Measurements from ENCODE around the gene LSP1. TPM values are rescaled to one million over a fixed set of nuclear protein-coding genes. Genes with fewer than 3 reads are reported as not detected.

LSP1 gene
- total RNA-seq, 2 experiments from 2014 or later = 42.4 to 42.9 TPM

GRCh38 chr11:1817000-1817399 is 35.9 kb upstream of the LSP1 start:
- Mint-ChIP-seq H3K27me3 (ENCODE audit: low read depth) (peaks cover 2% of the 10 kb centered on the region), H3K36me3 (ENCODE audit: low read depth) (no peaks in the 10 kb centered on the region), H3K27ac (no peak overlapping the region), H3K4me1 (ENCODE audit: low read depth) (no peaks in the 10 kb centered on the region), H3K9me3 (no peaks in the 10 kb centered on the region), H3K4me3 (no peak overlapping the region)
- intact Hi-C loops (cut with micrococcal nuclease) = no loop called here
- CTCF ChIA-PET = interaction anchor here (0.8 to 1.3 kb wide), 3 partner anchors 9 to 123 kb away, joined by 3 to 5 read pairs (median 4); no protein-coding TSS in a partner anchor
- DNase-seq = no peak

- H3K4me1 Mint-ChIP-seq (ENCODE audit: low read depth) = no peaks in the 10 kb centered on the region
- DNase-seq = no peak
- H3K36me3 Mint-ChIP-seq (ENCODE audit: low read depth) = no peaks in the 10 kb centered on the region
- H3K27me3 Mint-ChIP-seq (ENCODE audit: low read depth) = no peaks in the 10 kb centered on the region
- no peaks in the 10 kb centered on the region for H3K9me3 Mint-ChIP-seq
- H3K4me3 Mint-ChIP-seq = no peak overlapping the region
- no peak overlapping the region for H3K27ac Mint-ChIP-seq
- CTCF ChIA-PET = interaction anchor here (0.8 to 1.3 kb wide), 3 partner anchors 10 to 123 kb away, joined by 3 to 5 read pairs (median 4); no protein-coding TSS in a partner anchor
- intact Hi-C loops (cut with micrococcal nuclease) = no loop called here
Observed at GRCh38 chr11:1817511-1817910, 35.4 kb upstream of the LSP1 start.

GRCh38 chr11:1819074-1819473 is 33.8 kb upstream of the LSP1 start:
- intact Hi-C loops (cut with micrococcal nuclease) = no loop called here
- DNase-seq = no peak
- Mint-ChIP-seq H3K27me3 (ENCODE audit: low read depth) (no peaks in the 10 kb centered on the region), H3K27ac (no peak overlapping the region), H3K36me3 (ENCODE audit: low read depth) (no peaks in the 10 kb centered on the region), H3K4me1 (ENCODE audit: low read depth) (no peaks in the 10 kb centered on the region), H3K9me3 (no peaks in the 10 kb centered on the region), H3K4me3 (no peak overlapping the region)
- CTCF ChIA-PET = interaction anchor here (0.8 kb wide), 1 partner anchor 125 kb away, joined by 3 read pairs; no protein-coding TSS in a partner anchor

GRCh38 chr11:1820463-1821325 is 32.2 kb upstream of the LSP1 start:
- CTCF ChIA-PET = interaction anchor here (0.8 kb wide), 1 partner anchor 127 kb away, joined by 4 read pairs; no protein-coding TSS in a partner anchor
- DNase-seq = no peak
- Mint-ChIP-seq H3K9me3 (no peaks in the 10 kb centered on the region), H3K27ac (no peak overlapping the region), H3K4me3 (no peak overlapping the region), H3K27me3 (ENCODE audit: low read depth) (no peaks in the 10 kb centered on the region), H3K36me3 (ENCODE audit: low read depth) (no peaks in the 10 kb centered on the region), H3K4me1 (ENCODE audit: low read depth) (no peaks in the 10 kb centered on the region)
- intact Hi-C loops (cut with micrococcal nuclease) = no loop called here

- H3K4me3 Mint-ChIP-seq = no peak overlapping the region
- intact Hi-C loops (cut with micrococcal nuclease) = no loop called here
- H3K27ac Mint-ChIP-seq = no peak overlapping the region
- no peaks in the 10 kb centered on the region for H3K4me1 Mint-ChIP-seq (ENCODE audit: low read depth)
- no peaks in the 10 kb centered on the region for H3K36me3 Mint-ChIP-seq (ENCODE audit: low read depth)
- DNase-seq = no peak
- H3K9me3 Mint-ChIP-seq = no peaks in the 10 kb centered on the region
- no peaks in the 10 kb centered on the region for H3K27me3 Mint-ChIP-seq (ENCODE audit: low read depth)
- CTCF ChIA-PET = interaction anchor here (1.4 kb wide), 1 partner anchor 12 kb away, joined by 5 read pairs; no protein-coding TSS in a partner anchor
Observed at GRCh38 chr11:1821562-1821961, 31.3 kb upstream of the LSP1 start.

- no peak overlapping the region for H3K4me3 Mint-ChIP-seq
- no peak for DNase-seq
- no peaks in the 10 kb centered on the region for H3K4me1 Mint-ChIP-seq (ENCODE audit: low read depth)
- CTCF ChIA-PET = interaction anchor here (0.7 to 1.4 kb wide), 2 partner anchors 10 to 129 kb away, joined by 3 to 5 read pairs; no protein-coding TSS in a partner anchor
- H3K36me3 Mint-ChIP-seq (ENCODE audit: low read depth) = no peaks in the 10 kb centered on the region
- H3K9me3 Mint-ChIP-seq = no peaks in the 10 kb centered on the region
- no peaks in the 10 kb centered on the region for H3K27me3 Mint-ChIP-seq (ENCODE audit: low read depth)
- intact Hi-C loops (cut with micrococcal nuclease) = no loop called here
- H3K27ac Mint-ChIP-seq = no peak overlapping the region
Observed at GRCh38 chr11:1822648-1823375, 30.1 kb upstream of the LSP1 start.

GRCh38 chr11:1823376-1824220 is 29.3 kb upstream of the LSP1 start:
- Mint-ChIP-seq H3K36me3 (ENCODE audit: low read depth) (no peaks in the 10 kb centered on the region), H3K27me3 (ENCODE audit: low read depth) (no peaks in the 10 kb centered on the region), H3K9me3 (no peaks in the 10 kb centered on the region), H3K4me1 (ENCODE audit: low read depth) (no peaks in the 10 kb centered on the region), H3K27ac (no peak overlapping the region), H3K4me3 (no peak overlapping the region)
- DNase-seq = no peak
- CTCF ChIA-PET = interaction anchor here (0.7 to 2.6 kb wide), 3 partner anchors 129 to 178 kb away, joined by 3 to 11 read pairs (median 7); no protein-coding TSS in a partner anchor
- intact Hi-C loops (cut with micrococcal nuclease) = no loop called here

- Mint-ChIP-seq H3K27ac (no peak overlapping the region), H3K9me3 (no peaks in the 10 kb centered on the region), H3K4me1 (ENCODE audit: low read depth) (no peaks in the 10 kb centered on the region), H3K4me3 (no peak overlapping the region), H3K36me3 (ENCODE audit: low read depth) (no peaks in the 10 kb centered on the region), H3K27me3 (ENCODE audit: low read depth) (peaks cover 2% of the 10 kb centered on the region)
- DNase-seq = no peak
- intact Hi-C loops (cut with micrococcal nuclease) = no loop called here
- CTCF ChIA-PET = interaction anchor here (0.9 to 2.6 kb wide), 6 partner anchors 122 to 328 kb away, joined by 3 to 11 read pairs (median 4); no protein-coding TSS in a partner anchor
Observed at GRCh38 chr11:1824221-1825038, 28.5 kb upstream of the LSP1 start.

- no peak overlapping the region for H3K27ac Mint-ChIP-seq
- DNase-seq = no peak
- intact Hi-C loops (cut with micrococcal nuclease) = no loop called here
- CTCF ChIA-PET = interaction anchor here (0.9 to 2.6 kb wide), 6 partner anchors 123 to 327 kb away, joined by 3 to 11 read pairs (median 4); no protein-coding TSS in a partner anchor
- peaks cover 2% of the 10 kb centered on the region for H3K27me3 Mint-ChIP-seq (ENCODE audit: low read depth)
- H3K9me3 Mint-ChIP-seq = no peaks in the 10 kb centered on the region
- H3K4me1 Mint-ChIP-seq (ENCODE audit: low read depth) = no peaks in the 10 kb centered on the region
- no peak overlapping the region for H3K4me3 Mint-ChIP-seq
- H3K36me3 Mint-ChIP-seq (ENCODE audit: low read depth) = no peaks in the 10 kb centered on the region
Observed at GRCh38 chr11:1825039-1825740, 27.7 kb upstream of the LSP1 start.

- H3K4me1 Mint-ChIP-seq (ENCODE audit: low read depth) = no peaks in the 10 kb centered on the region
- no peaks in the 10 kb centered on the region for H3K36me3 Mint-ChIP-seq (ENCODE audit: low read depth)
- DNase-seq = no peak
- no peaks in the 10 kb centered on the region for H3K9me3 Mint-ChIP-seq
- no peak overlapping the region for H3K4me3 Mint-ChIP-seq
- H3K27me3 Mint-ChIP-seq (ENCODE audit: low read depth) = peaks cover 2% of the 10 kb centered on the region
- intact Hi-C loops (cut with micrococcal nuclease) = no loop called here
- no peak overlapping the region for H3K27ac Mint-ChIP-seq
- CTCF ChIA-PET = interaction anchor here (1.2 to 3.2 kb wide), 4 partner anchors 132 to 326 kb away, joined by 3 to 16 read pairs (median 6); no protein-coding TSS in a partner anchor
Observed at GRCh38 chr11:1825785-1826451, 27.0 kb upstream of the LSP1 start.

Measured in activated naive CD4-positive, alpha-beta T cell treated with anti-CD3 and anti-CD28 coated beads for 36 hours (primary cell).